GM18868 (cell line): ENCODE measurements around the gene NT5DC3.

Source experiments
- ATAC-seq: cut with Tn5 transposase; IDR thresholded peaks from one replicate; pipeline ENCODE4 v1.9.1; 2021; ENCODE audit warnings: mild to moderate bottlenecking, moderate library complexity; ENCODE audit not compliant: unreplicated experiment

The NT5DC3 gene

DNA sequence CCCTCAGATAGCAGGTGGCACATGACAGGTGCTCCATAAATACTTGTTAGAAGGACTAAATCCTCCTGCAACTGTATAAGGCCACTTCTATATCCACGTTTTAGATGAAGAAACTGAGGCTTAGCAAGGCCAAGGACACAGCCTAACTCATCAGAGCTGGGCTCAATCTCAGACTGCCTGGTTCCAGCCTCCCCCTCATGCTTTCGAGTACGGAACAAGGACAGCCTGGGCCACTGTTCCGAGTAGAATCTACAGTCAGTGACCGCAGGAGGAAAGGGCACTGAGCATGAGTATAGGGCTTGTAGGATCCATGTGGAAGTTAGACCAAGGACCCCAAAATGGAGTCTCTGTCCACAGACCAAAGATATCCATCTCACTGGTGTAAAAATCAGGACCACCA is 84.6 kb downstream of the NT5DC3 start:
- ATAC-seq = no peak

DNA sequence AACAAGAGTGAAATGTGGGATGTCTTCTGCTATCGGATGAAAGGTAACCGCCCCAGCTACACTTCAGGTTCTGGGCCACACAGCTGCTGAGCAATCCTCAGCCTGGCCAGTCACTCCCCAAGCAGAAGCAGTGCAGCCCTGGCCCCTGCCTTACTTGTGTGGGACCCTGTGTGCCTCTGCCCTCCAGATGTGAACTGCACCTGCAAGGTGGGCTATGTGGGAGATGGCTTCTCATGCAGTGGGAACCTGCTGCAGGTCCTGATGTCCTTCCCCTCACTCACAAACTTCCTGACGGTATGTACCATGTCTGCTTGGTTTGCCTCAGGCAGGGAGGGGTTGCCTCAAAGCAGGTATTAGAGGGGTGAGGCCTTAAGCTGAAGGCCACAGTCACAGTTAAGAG is 85.6 kb downstream of the NT5DC3 start:
- no peak for ATAC-seq

DNA sequence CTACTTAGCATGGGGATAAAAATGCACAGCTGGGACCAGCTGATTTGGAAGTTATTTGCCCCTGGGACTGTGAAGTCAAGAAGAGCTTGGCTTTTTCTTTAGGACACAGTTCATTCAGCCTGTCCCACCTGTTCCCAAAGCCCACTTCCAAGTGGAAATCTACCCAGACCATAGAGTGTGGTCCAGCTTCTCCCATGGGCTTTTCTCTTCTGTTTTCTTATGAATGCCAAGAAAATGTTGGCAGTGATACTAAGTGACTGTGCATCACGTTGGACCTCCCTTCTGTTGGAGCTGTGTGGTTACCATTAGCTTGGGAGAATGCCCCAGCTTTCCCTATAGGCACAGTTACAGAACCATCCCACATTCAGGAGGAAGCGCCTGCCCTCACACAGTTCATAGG is 89.4 kb downstream of the NT5DC3 start:
- ATAC-seq = no peak

DNA sequence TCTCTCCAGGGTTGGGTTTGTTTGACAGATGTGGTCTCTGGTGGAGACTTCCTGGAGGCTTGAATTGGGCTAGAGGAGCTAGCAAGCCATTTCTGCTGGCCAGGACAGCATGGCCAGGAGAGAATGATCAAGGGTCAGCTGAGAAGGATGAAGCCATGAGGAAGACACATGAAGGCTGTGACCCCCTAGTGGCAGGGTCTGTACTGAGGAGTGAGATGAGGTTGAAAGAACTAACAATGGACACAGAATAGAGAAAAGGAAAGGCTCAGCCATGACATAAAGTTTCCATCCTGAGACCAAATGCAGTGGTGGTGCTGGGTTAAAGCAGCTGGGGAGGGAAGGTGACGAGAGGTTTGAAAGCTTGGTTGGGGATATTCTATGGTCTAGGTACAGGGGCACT is 89.9 kb downstream of the NT5DC3 start:
- ATAC-seq = no peak

DNA sequence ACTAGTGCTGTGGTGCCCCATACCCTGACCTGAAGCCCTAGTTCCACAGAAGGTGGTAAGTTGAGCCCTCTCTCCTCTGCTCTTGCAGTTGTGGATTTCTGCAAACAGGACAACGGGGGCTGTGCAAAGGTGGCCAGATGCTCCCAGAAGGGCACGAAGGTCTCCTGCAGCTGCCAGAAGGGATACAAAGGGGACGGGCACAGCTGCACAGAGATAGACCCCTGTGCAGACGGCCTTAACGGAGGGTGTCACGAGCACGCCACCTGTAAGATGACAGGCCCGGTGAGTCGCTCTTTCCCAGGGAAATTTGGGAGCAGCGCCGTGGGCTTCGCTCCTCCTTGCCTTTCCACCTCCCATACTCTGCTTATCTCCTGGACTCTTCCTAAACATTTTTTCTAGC is 92.2 kb downstream of the NT5DC3 start:
- ATAC-seq = no peak

DNA sequence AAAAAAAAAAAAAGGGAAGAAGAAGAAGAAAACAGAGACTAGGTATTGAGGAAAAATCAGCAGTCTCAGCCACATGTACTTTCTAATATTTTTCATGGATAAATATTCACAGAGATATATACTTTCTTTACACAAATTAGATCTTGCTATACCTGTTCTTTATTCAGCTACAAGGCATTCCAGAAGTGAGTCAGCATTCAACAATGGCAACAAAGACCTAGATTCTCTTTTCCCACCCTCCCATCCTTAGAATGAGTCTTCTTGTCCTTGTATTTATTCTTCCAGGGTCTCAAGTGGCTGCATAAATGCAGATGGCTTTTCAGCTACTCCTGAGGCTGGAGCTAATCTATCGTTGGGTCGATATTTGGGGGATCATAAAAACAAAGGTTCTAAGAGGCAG is 93.0 kb downstream of the NT5DC3 start:
- no peak for ATAC-seq

DNA sequence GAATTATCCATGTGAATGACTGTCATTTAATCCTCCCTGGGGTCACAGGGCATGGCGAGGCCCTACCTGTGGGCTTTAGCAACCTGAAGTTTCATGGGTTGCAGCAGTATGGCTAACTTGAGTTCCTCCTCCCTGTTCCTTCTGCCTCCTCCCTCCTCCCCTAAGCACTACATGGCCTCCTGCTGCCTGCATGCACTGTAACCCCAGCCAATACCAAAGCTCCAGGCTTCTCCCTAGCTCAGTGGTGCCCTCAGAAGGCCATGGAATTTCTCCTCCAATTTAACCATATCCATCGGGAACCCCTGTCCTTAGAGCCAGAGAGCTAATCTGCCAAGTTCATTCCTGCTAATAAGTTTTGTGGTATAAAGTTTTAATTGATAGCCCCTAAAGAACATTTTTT is 95.1 kb downstream of the NT5DC3 start:
- ATAC-seq = no peak

DNA sequence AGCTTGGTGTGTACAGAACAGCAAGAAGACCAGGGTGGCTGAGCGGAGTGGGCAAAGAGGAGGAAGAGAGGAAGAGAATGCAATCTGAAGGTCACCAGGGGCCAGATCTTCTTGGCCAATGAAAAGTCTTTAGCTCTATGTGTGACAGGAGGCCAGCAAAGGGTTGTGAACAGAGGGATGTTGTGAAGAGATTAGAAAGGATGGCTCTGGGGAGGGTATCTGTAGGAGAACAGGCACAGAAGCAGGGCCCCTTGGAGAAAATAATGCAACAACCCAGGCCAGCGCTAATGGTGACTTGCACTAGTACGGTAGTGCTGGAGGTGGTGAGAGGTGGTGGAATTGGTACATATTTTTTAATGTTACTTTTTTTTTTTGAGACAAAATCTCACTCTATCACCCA is 97.2 kb downstream of the NT5DC3 start:
- no peak for ATAC-seq

DNA sequence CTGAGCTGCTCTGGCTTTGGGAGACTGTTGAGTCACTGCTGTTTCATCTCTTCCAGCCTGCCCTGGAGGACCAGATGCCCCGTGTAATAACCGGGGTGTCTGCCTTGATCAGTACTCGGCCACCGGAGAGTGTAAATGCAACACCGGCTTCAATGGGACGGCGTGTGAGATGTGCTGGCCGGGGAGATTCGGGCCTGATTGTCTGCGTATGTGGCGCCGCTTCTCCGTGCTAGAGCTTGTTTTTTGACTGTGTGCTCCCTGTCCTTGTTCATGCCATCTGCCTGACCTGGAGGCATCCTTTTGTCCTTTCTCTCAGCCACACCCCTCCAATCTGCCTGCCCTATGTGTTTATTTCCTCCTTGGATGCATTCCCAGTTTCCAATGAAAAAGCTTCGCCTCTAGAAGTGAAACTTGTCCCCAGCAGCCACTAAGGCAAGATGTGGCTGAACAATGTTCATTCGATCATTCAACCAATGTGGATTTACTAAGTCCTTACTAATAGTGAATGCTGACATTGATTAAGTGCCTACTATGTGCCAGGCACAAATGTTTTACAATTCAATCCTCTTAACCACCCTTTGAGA is 98.6 kb downstream of the NT5DC3 start:
- ATAC-seq = no peak

DNA sequence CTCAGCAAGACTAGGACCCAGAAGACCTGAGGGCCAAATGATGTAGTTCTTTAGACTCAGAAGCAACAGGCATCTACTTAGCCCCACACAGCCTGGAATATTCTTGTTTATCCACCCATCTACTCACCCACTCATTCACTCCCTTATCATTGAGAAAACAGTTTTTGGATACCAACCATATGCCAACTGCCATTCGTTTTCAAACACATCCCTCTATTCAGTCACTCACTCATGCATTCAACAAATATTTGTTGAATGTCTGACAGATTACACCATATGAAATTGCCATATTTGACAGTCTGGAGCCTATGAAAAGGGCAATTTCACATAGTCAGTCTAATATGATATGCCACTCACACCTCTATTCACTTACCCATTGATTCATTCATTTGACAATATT is 103.2 kb downstream of the NT5DC3 start:
- ATAC-seq = no peak

DNA sequence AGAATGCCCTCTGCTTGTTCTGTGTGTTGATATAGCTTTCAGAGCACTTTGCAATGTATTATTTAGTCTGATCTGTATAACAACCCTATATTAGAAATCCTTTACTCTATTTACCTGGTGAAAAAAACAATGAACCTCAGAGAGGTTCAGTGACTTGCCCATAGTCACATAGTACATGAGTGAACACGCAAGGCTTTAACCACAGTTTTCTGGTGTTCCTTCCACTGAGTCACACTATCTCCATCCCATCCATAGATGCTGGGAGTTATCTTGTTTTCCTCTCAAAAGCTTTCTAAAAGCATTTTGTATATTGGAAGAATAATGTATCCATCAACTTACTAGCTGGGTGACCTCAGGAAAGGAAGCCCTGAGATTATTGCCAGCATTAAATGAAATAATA is 104.5 kb downstream of the NT5DC3 start:
- no peak for ATAC-seq

DNA sequence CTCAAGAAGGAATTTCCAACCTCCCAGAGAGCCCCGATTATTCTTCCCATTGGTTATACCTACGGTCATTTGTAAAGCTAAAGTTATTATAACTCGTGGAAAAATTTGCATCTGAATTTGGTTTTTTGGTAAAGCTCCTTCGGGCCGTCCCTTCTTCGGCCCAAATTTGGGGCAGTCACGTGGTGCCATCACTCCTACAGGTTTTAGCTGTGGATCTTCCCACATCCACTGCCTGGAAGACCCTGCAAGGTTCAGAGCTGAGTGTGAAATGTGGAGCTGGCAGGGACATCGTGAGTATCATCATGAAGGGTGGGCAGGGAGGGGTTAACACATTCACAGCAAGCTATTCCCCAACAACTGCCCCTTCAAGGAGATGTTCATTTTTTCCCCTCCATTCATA is 105.7 kb downstream of the NT5DC3 start:
- ATAC-seq = no peak

DNA sequence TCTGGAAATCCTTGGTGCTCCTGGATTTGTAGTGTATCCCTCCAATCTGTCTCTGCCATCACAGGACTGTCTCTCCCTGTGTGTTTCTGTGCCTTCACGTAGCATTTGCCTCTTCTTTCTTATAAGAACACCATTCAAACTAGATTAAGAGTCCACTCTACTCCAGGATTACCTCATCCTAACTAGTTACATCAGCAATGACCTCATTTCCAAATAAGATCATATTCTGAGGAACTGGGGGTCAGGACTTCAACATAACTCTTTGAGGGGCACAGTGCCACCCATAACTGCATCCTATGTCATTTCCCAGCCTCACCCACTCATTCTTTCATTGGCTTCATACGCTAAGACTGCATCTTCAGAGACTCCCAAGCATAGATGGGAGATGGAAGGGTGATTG is 106.2 kb downstream of the NT5DC3 start:
- ATAC-seq = no peak

DNA sequence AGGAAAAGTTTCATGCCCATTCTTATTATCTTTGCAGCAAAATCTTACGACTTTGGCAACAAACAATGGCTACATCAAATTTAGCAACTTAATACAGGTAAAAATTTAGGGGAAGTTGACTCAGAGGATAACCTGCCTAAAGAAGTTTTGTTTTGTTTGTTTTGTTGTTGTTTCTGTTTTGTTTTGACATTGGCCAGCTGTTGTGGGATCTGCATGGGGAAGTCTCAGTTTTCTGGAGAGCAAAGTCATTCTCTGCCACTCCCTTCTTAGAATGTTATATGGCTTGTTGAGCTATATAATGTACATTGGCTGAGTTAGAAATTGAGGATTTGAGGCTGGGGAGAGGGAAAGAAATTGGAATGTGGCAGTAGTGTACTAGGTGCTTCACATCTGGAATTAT is 109.5 kb downstream of the NT5DC3 start:
- ATAC-seq = no peak

DNA sequence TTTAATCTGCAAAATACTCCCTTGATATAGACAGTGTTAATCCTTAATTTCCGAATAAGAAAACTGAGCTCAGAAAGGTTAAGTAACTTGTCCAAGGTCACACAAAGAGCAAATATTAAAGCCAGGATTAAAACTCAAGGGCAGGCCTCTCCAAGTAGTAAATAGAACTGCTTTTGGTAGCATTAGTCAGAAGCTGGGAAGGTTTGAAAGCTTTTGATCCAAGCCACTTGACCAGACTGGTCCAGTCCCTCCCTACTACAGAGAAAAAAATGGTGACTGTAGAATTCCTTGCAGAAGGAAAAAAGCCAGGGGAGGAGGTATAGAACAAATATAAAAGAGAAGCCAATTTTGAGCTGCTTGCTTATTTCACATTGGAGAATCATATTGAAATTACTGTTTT is 111.5 kb downstream of the NT5DC3 start:
- ATAC-seq = no peak

DNA sequence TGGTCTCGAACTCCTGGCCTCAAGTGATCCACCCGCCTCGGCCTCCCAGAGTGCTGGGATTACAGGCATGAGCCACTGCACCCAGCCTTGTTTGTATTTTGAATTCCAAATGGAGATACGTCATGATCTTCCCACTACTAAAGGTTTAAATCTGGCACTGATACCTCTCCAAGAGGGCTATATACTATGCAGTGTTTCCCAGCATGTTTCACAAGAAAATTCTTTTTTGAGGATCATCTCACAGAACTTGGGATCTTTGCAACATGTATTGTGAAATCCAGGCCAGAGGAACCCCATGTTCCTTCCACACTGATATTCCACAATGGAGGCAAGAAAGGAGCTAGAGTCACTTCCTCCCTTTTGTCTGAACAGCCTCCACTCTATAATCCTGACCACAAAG is 112.7 kb downstream of the NT5DC3 start:
- ATAC-seq = no peak

DNA sequence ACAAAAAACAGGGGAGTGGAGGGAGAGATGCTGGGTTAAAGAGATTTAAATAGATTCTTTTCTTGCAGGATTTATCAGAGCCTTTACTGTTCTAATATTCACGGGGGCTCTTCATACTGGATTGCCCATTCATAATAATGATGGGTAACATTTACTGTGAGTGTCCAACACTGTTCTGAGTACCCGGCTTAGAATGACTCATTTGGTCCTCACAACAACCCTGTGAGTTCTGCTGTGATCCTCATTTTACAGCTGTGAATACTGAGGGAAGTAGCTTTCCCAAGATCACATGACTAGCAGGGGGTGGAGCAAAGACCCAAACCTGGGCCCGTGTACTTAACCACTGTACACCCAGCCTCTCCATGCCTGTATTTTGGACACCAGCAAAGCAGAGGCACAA is 113.4 kb downstream of the NT5DC3 start:
- ATAC-seq = no peak

DNA sequence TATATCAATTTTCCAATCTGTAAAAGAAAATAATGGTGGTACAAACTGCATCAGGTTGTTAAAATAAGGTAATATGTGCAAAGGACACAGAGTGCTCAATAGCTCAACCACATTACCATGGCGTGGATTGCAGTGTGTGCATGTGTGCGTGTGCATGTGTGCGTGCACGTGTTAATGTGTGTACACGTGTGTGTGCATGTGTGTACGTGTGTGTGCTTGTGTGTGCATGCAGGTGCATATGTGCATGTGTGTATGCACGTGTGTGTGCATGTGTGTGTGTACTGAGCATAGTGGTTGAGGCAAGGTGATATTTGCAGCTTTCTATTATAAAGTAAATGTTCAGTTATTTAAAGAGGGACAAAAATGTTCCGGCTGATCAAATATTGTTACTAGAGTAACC is 115.6 kb downstream of the NT5DC3 start:
- ATAC-seq = no peak
